ENCODE data around the gene C3.

C3 gene

DNA sequence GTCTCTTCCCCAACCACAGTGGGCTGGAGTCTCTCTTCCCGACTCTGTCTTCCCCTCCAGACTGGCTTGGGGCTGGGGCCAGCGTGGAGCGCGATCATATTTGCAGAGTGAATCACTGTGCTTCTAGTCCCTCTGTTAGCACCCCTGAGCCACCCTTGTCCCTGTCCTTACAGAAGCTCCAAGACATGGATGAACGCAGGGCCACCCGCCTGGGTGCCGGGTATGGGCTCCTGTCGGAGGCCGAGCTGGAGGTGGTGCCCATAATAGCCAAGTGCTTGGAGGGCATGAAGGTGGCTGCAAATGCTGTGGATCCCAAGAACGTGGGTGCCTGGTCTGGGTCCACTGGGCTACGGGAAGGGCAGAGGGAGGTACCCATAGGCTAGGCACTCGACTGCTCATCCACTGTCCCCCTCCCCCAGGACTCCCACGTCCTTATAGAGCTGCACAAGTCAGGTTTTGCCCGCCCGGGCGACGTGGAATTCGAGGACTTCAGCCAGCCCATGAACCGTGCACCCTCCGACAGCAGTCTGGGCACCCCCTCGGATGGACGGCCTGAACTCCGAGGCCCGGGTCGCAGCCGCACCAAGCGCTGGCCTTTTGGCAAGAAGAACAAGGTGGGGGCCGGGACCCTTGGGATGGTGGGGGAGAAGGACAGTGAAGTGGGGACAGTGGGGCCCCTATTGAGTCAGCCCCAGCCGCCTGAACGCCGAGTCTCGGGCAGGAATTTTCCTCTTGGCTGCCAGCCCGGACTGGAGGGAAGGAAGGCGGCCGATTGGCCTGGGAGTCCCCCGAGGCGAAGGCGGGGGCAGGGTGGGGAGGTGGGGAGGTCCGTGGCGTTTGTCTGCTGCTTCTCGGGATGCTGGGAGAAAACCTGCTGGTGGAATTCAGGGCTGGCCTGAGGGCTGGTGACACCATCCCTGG lies 24.2 kb upstream of the C3 start:
- DNase-seq (ENCODE audit: low spot score): peak; percentile 51

- no peak for DNase-seq (ENCODE audit: low spot score)
Measured at GRCh38 chr19:6743714-6744380, 23.4 kb upstream of the C3 start.

GRCh38 chr19:6743066-6743465 lies 22.6 kb upstream of the C3 start:
- DNase-seq (ENCODE audit: low spot score): no peak

GRCh38 chr19:6740589-6741343 lies 20.3 kb upstream of the C3 start:
- peak; percentile 78 for DNase-seq (ENCODE audit: low spot score)

GRCh38 chr19:6739883-6740588 lies 19.6 kb upstream of the C3 start:
- peak; percentile 46 for DNase-seq (ENCODE audit: low spot score)

- DNase-seq (ENCODE audit: low spot score): peak; percentile 84
Measured at GRCh38 chr19:6739390-6739882, 19.0 kb upstream of the C3 start, which contains the start of gene TRIP10. Gene TRIP10, plus strand, starts transcription at chr19:6739680. Its CDS starts 82 bp downstream, at chr19:6739762.

GRCh38 chr19:6738787-6739389 lies 18.4 kb upstream of the C3 start:
- no peak for DNase-seq (ENCODE audit: low spot score)

- no peak for DNase-seq (ENCODE audit: low spot score)
Measured at GRCh38 chr19:6737873-6738786, 17.7 kb upstream of the C3 start.

DNA sequence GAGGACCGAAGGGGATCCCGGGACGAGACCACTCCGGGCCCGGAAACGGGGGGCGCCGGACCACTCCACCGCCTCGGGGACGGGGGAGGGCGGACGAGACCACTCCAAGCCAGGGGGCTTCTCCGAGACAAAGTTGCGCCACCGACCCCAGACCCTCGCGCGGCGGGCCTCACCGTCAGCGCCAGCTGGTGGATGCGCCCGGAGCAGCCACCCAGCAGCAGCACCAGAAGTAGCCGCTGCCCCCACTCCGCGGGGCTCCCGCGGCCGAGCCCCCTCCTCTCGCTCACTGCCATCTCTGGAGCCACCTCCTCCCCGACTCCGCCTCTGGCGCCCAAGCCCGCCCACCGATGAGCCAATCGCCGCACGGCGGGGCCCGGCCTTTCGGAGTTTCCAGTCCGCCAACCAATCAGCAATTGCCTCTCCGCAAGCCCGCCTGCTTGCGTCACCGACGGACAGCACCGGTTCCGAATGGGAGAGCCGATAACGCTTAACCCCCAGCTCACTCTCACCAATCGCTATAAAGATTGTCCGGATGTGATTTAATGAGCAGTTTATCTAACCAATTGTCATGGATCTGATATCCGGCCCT lies 16.9 kb upstream of the C3 start, which contains the start of gene GPR108:
TSS of gene GPR108 (minus strand) at position 297 of the 589 bp plus-strand sequence. CDS start at position 293, 4 bp downstream.
- DNase-seq (ENCODE audit: low spot score): peak; percentile 95

DNA sequence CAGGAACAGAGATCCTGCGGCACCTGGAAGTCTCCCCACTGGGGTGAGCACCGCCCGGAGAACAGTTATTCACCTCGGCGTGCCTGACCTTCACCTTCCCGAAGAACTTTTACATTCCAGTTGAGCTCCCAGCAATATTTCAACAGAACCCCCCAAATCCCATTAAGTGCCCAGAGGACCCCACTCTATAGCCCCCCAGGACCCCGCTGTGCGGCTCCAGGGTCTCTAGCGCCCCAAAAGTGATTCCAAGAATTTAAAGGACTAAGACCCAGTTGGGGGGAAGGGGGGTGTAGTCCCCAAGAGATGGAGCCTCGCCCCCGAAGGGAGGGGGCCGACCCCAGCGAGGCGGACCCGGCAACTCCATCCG lies 16.4 kb upstream of the C3 start:
- DNase-seq (ENCODE audit: low spot score): peak; percentile 84

- peak; percentile 64 for DNase-seq (ENCODE audit: low spot score)
Measured at GRCh38 chr19:6736169-6736916, 15.9 kb upstream of the C3 start.

- no peak for DNase-seq (ENCODE audit: low spot score)
Measured at GRCh38 chr19:6735181-6735911, 14.9 kb upstream of the C3 start.

DNA sequence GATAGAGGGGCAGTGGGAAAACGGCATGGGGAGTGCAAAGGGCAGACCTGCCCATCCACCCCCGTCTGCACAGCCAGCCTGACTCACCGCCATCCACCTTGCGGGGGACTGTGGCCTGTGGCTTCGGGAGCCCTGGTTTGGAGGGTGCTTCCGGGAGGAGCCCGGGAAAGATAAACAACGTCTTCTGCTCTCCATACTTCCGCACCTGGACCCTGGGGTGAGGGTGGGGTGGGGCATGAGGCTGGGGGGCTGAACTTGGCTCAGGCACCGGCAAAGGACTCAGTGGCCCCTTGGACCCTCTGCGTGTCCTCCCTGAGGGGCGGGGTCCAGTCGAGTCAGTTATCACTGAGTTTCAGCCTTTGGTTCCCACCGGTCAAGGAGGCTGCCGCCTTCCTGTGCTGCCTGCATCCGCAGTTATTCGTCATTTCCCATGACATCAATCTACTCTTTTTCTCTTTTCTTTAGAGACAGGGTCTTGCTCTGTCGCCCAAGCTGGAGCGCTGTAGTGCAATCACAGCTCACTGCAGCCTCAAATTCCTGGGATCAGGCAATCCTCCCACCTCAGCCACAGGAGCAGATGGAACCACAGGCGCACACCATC lies 13.7 kb upstream of the C3 start:
- no peak for DNase-seq (ENCODE audit: low spot score)

DNA sequence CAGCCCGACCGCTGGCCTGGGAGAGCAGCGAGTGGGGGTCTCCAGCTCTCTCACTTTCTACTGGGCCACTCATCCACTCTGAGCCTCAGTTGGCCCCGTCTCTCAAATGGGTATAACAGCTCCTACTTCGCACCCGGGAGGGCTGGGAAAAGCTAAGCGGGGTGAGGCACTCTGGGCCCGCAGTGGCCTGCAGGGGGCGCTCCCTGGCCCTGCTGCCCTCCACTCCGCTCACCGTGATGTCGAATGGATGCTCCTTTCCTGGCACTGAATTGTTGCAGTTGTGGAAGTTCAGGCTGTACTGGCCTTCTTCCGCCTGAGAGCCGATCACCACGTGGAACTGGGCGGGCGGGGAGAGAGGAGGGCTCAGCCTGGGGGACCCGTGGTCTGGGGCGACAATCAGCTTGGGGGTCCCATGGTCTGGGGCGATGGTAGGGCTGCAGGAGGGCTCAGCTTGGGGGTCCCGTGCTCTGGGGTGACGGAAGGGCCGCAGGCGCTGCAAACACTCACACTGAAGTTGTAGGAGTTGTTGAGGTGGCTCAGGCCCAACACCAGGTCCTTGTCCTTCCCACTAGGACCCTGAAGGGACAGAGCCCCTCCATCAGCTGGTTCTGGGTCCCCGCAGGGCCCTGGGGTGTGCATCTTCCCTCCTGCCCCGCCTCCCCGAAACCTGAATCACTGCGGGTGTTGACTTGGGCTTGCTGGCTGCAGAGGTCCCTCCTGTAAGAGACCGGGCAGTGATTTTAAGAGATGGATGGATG lies 13.1 kb upstream of the C3 start:
- DNase-seq (ENCODE audit: low spot score): peak; percentile 62

DNA sequence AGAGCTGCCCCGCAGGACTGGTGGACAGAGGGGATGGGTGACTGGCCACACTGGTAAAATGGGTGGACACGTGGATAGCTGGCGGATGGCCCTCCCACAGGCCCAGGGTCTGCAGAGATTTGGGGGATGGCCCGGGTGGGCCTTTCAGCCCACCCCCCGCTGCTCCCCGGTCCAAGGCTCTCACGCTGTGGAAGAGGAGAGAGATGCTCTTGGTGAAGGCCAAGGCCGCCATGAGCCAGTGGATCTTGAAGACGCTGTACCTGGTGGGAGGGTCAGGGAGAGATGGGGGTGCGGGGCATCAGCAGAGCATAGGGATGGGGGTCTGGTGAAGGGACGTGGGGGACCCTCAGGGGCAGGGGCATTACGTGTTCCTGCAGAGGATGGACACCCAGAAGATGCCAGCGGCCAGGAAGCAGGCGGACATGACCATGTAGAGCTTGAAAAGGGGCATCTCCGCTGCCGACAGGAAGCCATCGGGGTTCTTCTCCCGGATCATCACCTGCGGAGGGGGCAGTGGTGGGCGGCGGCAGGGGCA lies 12.4 kb upstream of the C3 start:
- DNase-seq (ENCODE audit: low spot score): no peak

DNA sequence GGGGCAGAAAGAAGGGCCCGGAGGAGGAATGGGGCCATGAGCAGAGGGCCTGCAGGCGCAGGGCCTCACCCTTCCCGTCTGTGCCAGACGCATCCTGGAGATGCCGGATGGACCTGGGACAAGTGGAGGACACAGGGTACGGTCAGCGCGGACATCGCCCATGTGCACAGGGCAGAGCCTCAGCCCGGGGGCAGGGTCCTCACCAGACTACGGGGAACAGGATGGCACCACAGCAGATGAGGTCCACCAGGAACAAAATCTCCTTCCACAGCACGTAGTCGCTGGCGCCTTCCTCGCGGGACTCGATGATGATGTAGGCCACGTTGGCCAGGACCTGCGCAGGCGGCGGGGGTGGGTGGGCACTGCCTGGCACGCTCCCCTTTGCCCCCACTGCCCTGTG lies 11.4 kb upstream of the C3 start:
- no peak for DNase-seq (ENCODE audit: low spot score)

Data from iPS-NIHi11 (cell line).